Natural killer cell (primary cell): ENCODE measurements around the gene HAND1. TPM values are rescaled to one million over a fixed set of nuclear protein-coding genes. Genes with fewer than 3 reads are reported as not detected.
"Not testable (repeated sequence)": the region's sequence is repeated elsewhere in the genome, so short reads cannot be mapped to it uniquely, and the experiment has no call there.

Source experiments
- ATAC-seq, 3 donors: fragments of 150-1000 bp in 2 of 3; fragments of 200-7000 bp in 1 of 3; cut with Tn5 transposase; 1 replicate in 1 of 3; 2 replicates in 2 of 3; pipeline ENCODE4 v1.10.0; 2021; ENCODE audit warnings: mild to moderate bottlenecking in 2 of 3, moderate library complexity in 2 of 3
- DNase-seq, 2 donors: peaks; one replicate each; pipeline versions ENCODE4 v3.0.0 to v3.0.0-alpha.2; 2013 to 2021; ENCODE audit warnings: mixed read lengths in 1 of 2
- H3K27ac ChIP-seq: one replicate; pipeline ENCODE4 v1.5.1; 2013; ENCODE audit warnings: mild to moderate bottlenecking, low read length
- H3K27me3 ChIP-seq: one replicate; pipeline ENCODE4 v1.6.1; 2013; ENCODE audit warnings: low read length; ENCODE audit not compliant: control insufficient read depth, insufficient read depth
- H3K36me3 ChIP-seq: one replicate; pipeline ENCODE4 v1.6.1; 2013; ENCODE audit warnings: low read length; ENCODE audit not compliant: control insufficient read depth, insufficient read depth
- H3K4me1 ChIP-seq: one replicate; pipeline ENCODE4 v1.6.1; 2013; ENCODE audit warnings: low read length; ENCODE audit not compliant: control insufficient read depth, insufficient read depth
- H3K4me3 ChIP-seq: one replicate; pipeline ENCODE4 v1.5.1; 2013; ENCODE audit warnings: low read length
- H3K9me3 ChIP-seq: one replicate; pipeline ENCODE4 v1.6.1; 2013; ENCODE audit warnings: low read length; ENCODE audit not compliant: control insufficient read depth, insufficient read depth
- H3K27ac Mint-ChIP-seq, 2 donors: one replicate each; pipeline ENCODE4 v1.8.0; 2022; ENCODE audit warnings: mild to moderate bottlenecking in 2 of 2, mixed read lengths in 2 of 2, moderate library complexity in 1 of 2
- H3K27me3 Mint-ChIP-seq, 2 donors: one replicate each; pipeline ENCODE4 v1.8.0; 2022; ENCODE audit warnings: low read depth in 2 of 2, mixed read lengths in 2 of 2
- H3K36me3 Mint-ChIP-seq: one replicate; pipeline ENCODE4 v1.8.0; 2022; ENCODE audit warnings: mixed read lengths
- H3K4me1 Mint-ChIP-seq, 2 donors: one replicate each; pipeline ENCODE4 v1.8.0; 2022; ENCODE audit warnings: mixed read lengths in 2 of 2
- H3K4me3 Mint-ChIP-seq: one replicate; pipeline ENCODE4 v1.8.0; 2022; ENCODE audit warnings: mild to moderate bottlenecking, moderate library complexity, mixed read lengths
- H3K9me3 Mint-ChIP-seq, 2 donors: one replicate each; pipeline ENCODE4 v1.8.0; 2022; ENCODE audit warnings: mixed read lengths in 2 of 2
- CTCF ChIP-seq: fragments of 200-600 bp; IDR thresholded peaks from one replicate; pipeline ENCODE4 v1.8.0; 2022; ENCODE audit warnings: antibody characterized with exemption
- whole genome bisulfite sequencing: methylation state at CpG from one replicate; pipeline ENCODE4 v1.1.7; 2013; ENCODE audit warnings: missing lambda C conversion rate; ENCODE audit not compliant: insufficient coverage; 5-methylcytosine and 5-hydroxymethylcytosine counted together
- intact Hi-C: fragments of 100-400 bp; cut with micrococcal nuclease; formaldehyde crosslinking; loops from one replicate; pipeline ENCODE4 v1.14.2; 2022
- total RNA-seq, 4 donors: library from RNA; stranded (reverse); fragments of 120-200 nt in 1 of 4; gene quantifications; one replicate each; pipeline versions ENCODE4 v1.2.3 to v1.2.4, GENCODE V29; 2013 to 2022

HAND1 gene
- total RNA-seq, 3 donors from 2014 or later (not counting 1 experiment from before 2014, with no cell fraction given) = not detected

DNA sequence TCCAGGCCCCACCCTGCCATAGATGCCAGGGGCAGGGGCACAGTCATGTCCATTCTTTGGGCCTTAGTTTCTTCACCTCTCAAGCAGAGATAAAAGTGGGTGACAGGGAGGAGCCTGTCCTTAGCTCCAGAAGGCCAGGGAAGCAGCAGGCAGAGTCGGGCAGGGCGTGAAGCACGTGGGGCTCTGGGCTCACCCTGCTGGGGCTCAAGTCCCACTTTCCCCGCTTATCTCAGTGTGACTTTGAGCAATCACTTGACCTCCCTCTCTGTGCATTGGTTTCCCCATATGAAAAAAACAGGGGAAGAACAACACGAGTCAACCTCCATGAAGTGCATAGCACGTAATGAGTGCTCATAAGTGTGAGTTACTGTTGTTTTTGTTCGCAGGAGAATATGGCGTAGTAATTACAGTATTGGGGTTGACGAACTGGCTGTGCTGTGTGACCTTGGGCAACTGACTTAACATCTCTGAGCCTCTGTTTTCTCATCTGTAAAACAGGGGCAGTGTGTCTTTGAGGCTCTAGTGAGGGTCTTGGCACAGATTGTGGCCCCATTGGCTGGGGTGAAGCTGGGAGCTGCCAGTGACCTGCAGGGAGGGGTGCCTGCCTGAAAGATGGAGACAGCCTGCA is 39.9 kb upstream of the HAND1 start:
- WGBS = 88% methylated on average over 9 of the region's 9 CpGs
- Histone ChIP-seq H3K27me3 (peaks cover 10% of the 10 kb centered on the region), H3K4me1 (peaks cover 6% of the 10 kb centered on the region), H3K36me3 (no peaks in the 10 kb centered on the region), H3K27ac (no peak overlapping the region), H3K4me3 (no peak overlapping the region), H3K9me3 (no peaks in the 10 kb centered on the region)
- H3K27me3 Mint-ChIP-seq = peaks cover 23 to 51% of the 10 kb centered on the region in 2 donors
- H3K36me3 Mint-ChIP-seq = no peaks in the 10 kb centered on the region
- peaks cover 10 to 14% of the 10 kb centered on the region in 2 donors for H3K4me1 Mint-ChIP-seq
- ATAC-seq (no peak), DNase-seq (no peak)
- H3K4me3 Mint-ChIP-seq = no peak overlapping the region
- H3K27ac Mint-ChIP-seq = no peak overlapping the region
- intact Hi-C loops = no loop called here
- H3K9me3 Mint-ChIP-seq = no peaks in the 10 kb centered on the region
- TF ChIP-seq CTCF = no peak

DNA sequence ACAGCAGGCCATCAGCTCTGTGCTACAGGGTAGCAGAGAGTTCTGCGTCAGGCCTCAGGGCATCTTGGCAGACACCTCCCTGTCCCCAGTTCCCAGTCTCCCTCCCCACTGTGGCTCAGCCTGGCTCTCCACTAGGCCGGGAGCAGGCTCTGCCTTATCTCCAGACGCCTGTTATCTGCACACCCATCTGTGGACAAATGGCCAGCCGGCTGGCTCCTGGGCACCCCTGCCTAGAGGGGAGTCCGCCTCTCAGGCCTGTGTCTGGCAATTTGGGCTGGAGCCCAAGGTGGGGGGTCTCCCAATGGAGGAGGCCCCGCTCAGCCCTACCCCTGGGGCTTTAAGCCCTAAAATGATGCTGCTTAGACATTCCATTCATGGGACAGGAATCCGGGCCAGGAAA is 39.2 kb upstream of the HAND1 start:
- Mint-ChIP-seq H3K4me3 (no peak overlapping the region), H3K9me3 (no peaks in the 10 kb centered on the region), H3K27ac (no peak overlapping the region), H3K36me3 (no peaks in the 10 kb centered on the region), H3K27me3 (peaks cover 19 to 46% of the 10 kb centered on the region in 2 donors), H3K4me1 (peaks cover 10 to 14% of the 10 kb centered on the region in 2 donors)
- peaks cover 10% of the 10 kb centered on the region for H3K27me3 ChIP-seq
- DNase-seq (no peak), ATAC-seq (no peak)
- peaks cover 6% of the 10 kb centered on the region for H3K4me1 ChIP-seq
- intact Hi-C loops = no loop called here
- no peaks in the 10 kb centered on the region for H3K9me3 ChIP-seq
- no peak overlapping the region for H3K4me3 ChIP-seq
- WGBS = 84% methylated on average over 7 of the region's 7 CpGs
- TF ChIP-seq CTCF = no peak
- H3K36me3 ChIP-seq = no peaks in the 10 kb centered on the region
- H3K27ac ChIP-seq = no peak overlapping the region

GRCh38 chr5:154516475-154516874 is 38.4 kb upstream of the HAND1 start:
- Histone ChIP-seq H3K27ac (no peak overlapping the region), H3K27me3 (peaks cover 10% of the 10 kb centered on the region), H3K9me3 (no peaks in the 10 kb centered on the region), H3K4me1 (peaks cover 6% of the 10 kb centered on the region), H3K36me3 (no peaks in the 10 kb centered on the region), H3K4me3 (no peak overlapping the region)
- no peaks in the 10 kb centered on the region for H3K9me3 Mint-ChIP-seq
- intact Hi-C loops = no loop called here
- H3K36me3 Mint-ChIP-seq = no peaks in the 10 kb centered on the region
- no peak overlapping the region for H3K4me3 Mint-ChIP-seq
- H3K27me3 Mint-ChIP-seq = peaks cover 19 to 46% of the 10 kb centered on the region in 2 donors
- H3K4me1 Mint-ChIP-seq = peaks cover 10 to 14% of the 10 kb centered on the region in 2 donors
- TF ChIP-seq CTCF = no peak
- no peak overlapping the region for H3K27ac Mint-ChIP-seq
- WGBS = 93% methylated on average over 5 of the region's 5 CpGs
- ATAC-seq = no peak
- DNase-seq = no peak

DNA sequence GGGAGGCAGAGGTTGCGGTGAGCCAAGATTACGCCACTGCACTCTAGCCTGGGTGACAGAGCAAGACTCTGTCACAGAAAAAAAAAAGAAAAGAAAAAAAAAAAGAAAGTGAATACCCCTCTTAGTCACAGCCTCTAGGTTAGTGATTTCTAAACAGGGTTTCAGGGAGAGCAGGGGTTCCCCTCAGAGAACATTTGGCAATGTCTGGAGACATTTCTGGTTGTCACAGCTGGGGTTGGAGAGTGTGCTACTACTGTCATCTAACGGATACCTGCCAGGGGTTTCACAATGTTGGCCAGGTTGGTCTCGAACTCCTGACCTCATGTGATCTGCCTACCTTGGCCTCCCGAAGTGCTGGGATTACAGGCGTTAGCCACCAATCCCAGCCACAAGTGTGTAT is 37.5 kb upstream of the HAND1 start:
- DNase-seq, H3K27ac Mint-ChIP-seq, H3K4me3 ChIP-seq, H3K27me3 ChIP-seq, H3K4me3 Mint-ChIP-seq, intact Hi-C loops, H3K36me3 Mint-ChIP-seq, ATAC-seq, H3K9me3 ChIP-seq, H3K27ac ChIP-seq, H3K9me3 Mint-ChIP-seq, H3K4me1 ChIP-seq, H3K36me3 ChIP-seq: not testable (repeated sequence)
- WGBS = 78% methylated on average over 6 of the region's 6 CpGs
- Mint-ChIP-seq H3K4me1 (peaks cover 10 to 14% of the 10 kb centered on the region in 2 donors), H3K27me3 (peaks cover 15 to 45% of the 10 kb centered on the region in 2 donors)
